Measurements from ENCODE around the gene PBX4.

Gene PBX4

DNA sequence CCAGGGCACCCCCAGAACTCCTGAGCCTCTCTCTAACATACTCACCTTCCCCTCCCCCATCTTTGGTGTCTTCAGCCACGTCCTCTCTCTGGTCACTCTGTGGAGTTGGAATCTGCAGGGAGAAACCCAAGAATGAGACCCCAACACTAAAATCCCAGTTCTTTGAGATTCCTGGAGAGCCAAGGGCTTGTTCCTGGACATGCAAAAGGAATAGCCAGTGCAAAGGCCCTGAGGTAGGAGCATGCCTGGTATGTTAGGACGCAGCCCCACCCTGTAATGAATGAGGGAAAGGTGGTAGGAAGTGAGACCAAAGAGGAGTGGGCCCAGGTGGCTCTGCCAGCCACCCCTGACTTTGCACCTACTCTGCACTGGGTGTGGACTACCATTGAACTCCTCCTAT, 11.9 kb upstream of the PBX4 start:
- TF ChIP-seq SUZ12 (IDR thresholded peaks at IDR 0.05; ENCODE audit: extremely low read depth, insufficient read depth, insufficient read length) = no peak
- TF ChIP-seq ZNF274 (IDR thresholded peaks at IDR 0.05; ENCODE audit: low read depth, low read length) = no peak
- TF ChIP-seq YY1 (IDR thresholded peaks at IDR 0.05; ENCODE audit: insufficient read depth, insufficient read length) = no peak
- Histone ChIP-seq H3K9me3 (ENCODE audit: insufficient read depth, low read length) (no peaks in the 10 kb centered on the region), H3K4me1 (ENCODE audit: insufficient read depth, insufficient read length) (peaks cover 14% of the 10 kb centered on the region), H3K4me3 (ENCODE audit: insufficient read length, low read depth) (no peak overlapping the region), H3K36me3 (ENCODE audit: insufficient read depth, insufficient read length, low read length) (peaks cover 57% of the 10 kb centered on the region), H3K27me3 (ENCODE audit: insufficient read depth, insufficient read length) (no peaks in the 10 kb centered on the region), H3K9ac (ENCODE audit: insufficient read length, low read depth) (no peak overlapping the region)
- DNase-seq (ENCODE audit: low read depth, low spot score) = no peak

DNA sequence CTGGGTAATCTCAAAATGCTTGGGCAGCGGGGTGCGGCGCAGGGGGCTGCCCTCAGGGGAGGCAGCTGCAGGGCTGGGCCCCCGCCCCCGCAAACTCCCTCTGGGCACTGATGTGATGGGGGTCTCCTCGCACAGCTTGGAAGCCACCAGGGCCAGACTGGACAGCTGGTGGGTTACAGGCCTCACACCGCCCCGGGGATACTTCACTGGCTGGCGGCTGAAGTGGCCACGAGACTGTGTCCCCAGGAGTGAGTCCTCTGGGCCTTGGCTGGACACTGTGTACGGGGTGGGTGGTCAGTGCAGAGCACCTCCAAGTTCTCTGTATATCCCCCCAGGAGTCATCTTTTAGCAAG, 11.6 kb upstream of the PBX4 start:
- TF ChIP-seq YY1 (IDR thresholded peaks at IDR 0.05; ENCODE audit: insufficient read depth, insufficient read length) (no peak), SUZ12 (IDR thresholded peaks at IDR 0.05; ENCODE audit: extremely low read depth, insufficient read depth, insufficient read length) (no peak), ZNF274 (IDR thresholded peaks at IDR 0.05; ENCODE audit: low read depth, low read length) (no peak)
- no peaks in the 10 kb centered on the region for H3K9me3 ChIP-seq (ENCODE audit: insufficient read depth, low read length)
- DNase-seq (ENCODE audit: low read depth, low spot score) = no peak
- H3K36me3 ChIP-seq (ENCODE audit: insufficient read depth, insufficient read length, low read length) = peaks cover 56% of the 10 kb centered on the region
- no peak overlapping the region for H3K9ac ChIP-seq (ENCODE audit: insufficient read length, low read depth)
- H3K4me3 ChIP-seq (ENCODE audit: insufficient read length, low read depth) = no peak overlapping the region
- no peaks in the 10 kb centered on the region for H3K27me3 ChIP-seq (ENCODE audit: insufficient read depth, insufficient read length)
- peaks cover 14% of the 10 kb centered on the region for H3K4me1 ChIP-seq (ENCODE audit: insufficient read depth, insufficient read length)

DNA sequence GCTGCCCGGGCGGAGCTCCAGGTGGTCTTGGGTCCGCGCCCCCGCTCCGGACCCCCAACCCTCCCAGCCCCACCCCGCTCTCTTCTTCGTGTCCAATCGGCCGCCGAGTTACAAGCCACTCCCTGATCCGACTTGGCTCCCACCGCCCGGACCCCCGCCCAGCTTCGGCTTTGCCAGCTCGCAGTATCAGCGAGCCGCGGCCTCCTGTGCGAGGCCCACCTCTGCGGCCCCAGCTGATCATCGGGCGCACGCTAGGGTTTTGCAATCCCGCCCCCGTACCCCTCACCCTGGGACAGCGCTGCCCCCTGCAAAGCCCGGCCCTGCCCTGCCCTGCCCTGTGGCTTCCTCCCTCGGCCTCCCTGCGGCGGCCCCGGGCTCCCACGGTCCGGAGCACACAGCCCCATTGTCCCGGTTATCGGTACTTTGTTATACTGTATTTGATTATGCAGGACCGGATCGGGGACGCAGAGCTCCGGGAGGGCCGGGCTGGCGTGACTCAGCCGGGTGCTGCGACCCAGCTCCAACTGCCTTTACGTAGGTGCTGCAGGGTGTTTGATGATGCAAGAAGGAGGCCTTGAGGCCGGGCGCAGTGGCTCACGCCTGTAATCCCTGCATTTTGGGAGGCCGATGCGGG, 10.1 kb upstream of the PBX4 start:
- Histone ChIP-seq H3K4me3 (ENCODE audit: insufficient read length, low read depth) (peak overlapping the region; percentile 73), H3K9ac (ENCODE audit: insufficient read length, low read depth) (peak overlapping the region; percentile 87), H3K9me3 (ENCODE audit: insufficient read depth, low read length) (no peaks in the 10 kb centered on the region), H3K36me3 (ENCODE audit: insufficient read depth, insufficient read length, low read length) (peaks cover 55% of the 10 kb centered on the region), H3K27me3 (ENCODE audit: insufficient read depth, insufficient read length) (no peaks in the 10 kb centered on the region), H3K4me1 (ENCODE audit: insufficient read depth, insufficient read length) (peaks cover 14% of the 10 kb centered on the region)
- TF ChIP-seq ZNF274 (IDR thresholded peaks at IDR 0.05; ENCODE audit: low read depth, low read length) (no peak), YY1 (IDR thresholded peaks at IDR 0.05; ENCODE audit: insufficient read depth, insufficient read length) (no peak), SUZ12 (IDR thresholded peaks at IDR 0.05; ENCODE audit: extremely low read depth, insufficient read depth, insufficient read length) (no peak)
- DNase-seq (ENCODE audit: low read depth, low spot score) = peak; percentile 78

DNA sequence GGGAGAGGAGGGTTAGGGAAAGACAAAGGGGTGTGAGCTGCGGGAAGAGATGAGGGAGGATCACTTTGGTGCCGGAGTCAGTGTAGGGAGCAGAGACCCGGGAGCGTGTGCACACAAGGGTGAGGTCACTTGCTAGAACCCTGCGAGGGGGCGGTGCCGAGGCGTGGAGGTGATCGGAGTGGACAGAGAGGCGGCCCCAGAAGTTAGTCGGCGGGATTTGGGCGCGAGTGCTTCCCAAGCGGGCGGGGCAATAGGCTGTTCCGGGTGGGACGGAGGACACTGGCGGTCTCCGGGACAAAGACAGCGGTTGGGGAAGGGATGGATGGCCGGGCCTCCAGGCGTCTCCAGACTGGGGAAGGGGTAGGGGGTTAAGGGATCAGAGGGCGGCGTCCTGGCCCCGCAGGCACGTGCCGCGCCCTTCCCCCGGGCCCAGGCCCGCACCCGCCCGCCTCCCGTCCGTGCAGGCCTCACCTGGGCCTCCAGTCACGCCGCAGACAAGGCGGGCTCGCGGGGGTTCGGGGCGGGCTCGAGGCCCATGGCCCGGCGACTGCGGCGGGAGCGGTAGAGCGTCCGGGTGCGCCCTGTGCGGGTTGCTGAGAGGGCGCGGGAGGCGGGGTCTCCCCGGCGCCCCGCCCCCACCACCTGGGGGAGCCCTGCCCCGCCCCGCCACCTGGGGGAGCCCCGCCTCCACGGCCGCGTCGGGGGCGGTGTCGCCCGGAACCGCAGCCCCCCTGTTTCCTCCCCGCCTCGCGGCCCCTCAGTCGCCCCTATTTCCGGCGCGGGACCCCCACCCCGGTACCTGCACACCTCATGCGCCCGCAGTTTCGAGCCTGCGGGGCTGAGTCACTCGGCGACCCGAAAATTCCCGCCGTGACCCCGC, 9.4 kb upstream of the PBX4 start, which contains the start of gene LPAR2:
Gene LPAR2 (minus strand): TSS at position 600 of the 880 bp plus-strand sequence. CDS start 945 bp downstream, outside the sequence.
- DNase-seq (ENCODE audit: low read depth, low spot score) = no peak

DNA sequence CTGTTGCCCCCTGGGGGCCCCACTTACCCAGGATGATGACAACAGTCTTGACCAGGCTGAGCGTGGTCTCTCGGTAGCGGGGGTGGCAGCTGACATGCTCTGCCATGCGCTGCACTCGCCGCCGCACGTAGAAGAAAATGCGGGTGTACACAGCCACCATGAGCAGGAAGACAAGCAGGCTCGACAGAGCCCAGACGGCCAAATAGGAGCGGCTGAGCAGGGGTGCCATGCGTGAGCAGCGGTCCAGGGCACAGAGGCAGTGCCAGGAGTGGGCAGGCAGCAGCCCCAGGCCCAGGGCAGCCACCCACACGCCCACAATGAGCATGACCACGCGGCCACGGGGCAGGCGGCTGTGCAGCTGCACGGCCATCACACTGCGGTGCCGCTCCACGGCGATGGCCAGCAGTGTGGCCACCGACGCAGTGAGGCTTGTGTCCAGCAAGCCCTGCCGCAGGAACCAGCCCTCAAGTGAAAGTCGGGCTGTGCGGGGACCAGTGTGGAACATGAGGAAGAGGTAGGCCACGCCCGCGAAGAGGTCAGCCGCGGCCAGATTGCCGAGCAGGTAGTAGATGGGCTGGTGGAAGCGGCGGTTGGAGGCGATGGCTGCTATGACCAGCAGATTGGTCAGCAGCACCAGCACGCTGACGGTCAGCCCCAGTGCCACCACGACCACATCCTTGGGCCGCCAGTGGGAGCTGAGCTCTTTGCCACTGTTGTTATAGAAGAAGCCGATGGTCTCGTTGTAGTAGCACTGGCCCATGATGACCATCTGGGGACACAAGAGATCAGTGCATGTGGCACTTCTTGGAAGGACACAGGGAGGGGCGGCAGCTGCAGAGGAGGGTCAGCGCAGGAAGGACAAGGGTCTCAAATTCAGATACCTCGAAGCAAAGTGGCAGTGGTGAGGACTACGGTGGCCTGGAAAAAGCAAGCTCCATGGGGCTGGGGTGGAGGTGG, 8.3 kb upstream of the PBX4 start:
- Histone ChIP-seq H3K9ac (ENCODE audit: insufficient read length, low read depth) (peak overlapping the region; percentile 89), H3K27me3 (ENCODE audit: insufficient read depth, insufficient read length) (no peaks in the 10 kb centered on the region), H3K4me3 (ENCODE audit: insufficient read length, low read depth) (peak overlapping the region; percentile 73), H3K9me3 (ENCODE audit: insufficient read depth, low read length) (no peaks in the 10 kb centered on the region), H3K4me1 (ENCODE audit: insufficient read depth, insufficient read length) (peaks cover 14% of the 10 kb centered on the region), H3K36me3 (ENCODE audit: insufficient read depth, insufficient read length, low read length) (peaks cover 56% of the 10 kb centered on the region)
- no peak for TF ChIP-seq YY1 (IDR thresholded peaks at IDR 0.05; ENCODE audit: insufficient read depth, insufficient read length)
- no peak for TF ChIP-seq ZNF274 (IDR thresholded peaks at IDR 0.05; ENCODE audit: low read depth, low read length)
- no peak for TF ChIP-seq SUZ12 (IDR thresholded peaks at IDR 0.05; ENCODE audit: extremely low read depth, insufficient read depth, insufficient read length)
- DNase-seq (ENCODE audit: low read depth, low spot score) = no peak

More for the DNA sequence above, 9.4 kb upstream of the PBX4 start, which contains the start of gene LPAR2:
- Histone ChIP-seq H3K4me3 (ENCODE audit: insufficient read length, low read depth) (peak within 1 kb of the TSS; percentile 73), H3K36me3 (ENCODE audit: insufficient read depth, insufficient read length, low read length) (peaks cover 57% of the 10 kb centered on the region), H3K4me1 (ENCODE audit: insufficient read depth, insufficient read length) (peaks cover 14% of the 10 kb centered on the region), H3K9me3 (ENCODE audit: insufficient read depth, low read length) (no peaks in the 10 kb centered on the region), H3K9ac (ENCODE audit: insufficient read length, low read depth) (peak within 1 kb of the TSS; percentile 89), H3K27me3 (ENCODE audit: insufficient read depth, insufficient read length) (no peaks in the 10 kb centered on the region)
- TF ChIP-seq SUZ12 (IDR thresholded peaks at IDR 0.05; ENCODE audit: extremely low read depth, insufficient read depth, insufficient read length) = no peak
- TF ChIP-seq ZNF274 (IDR thresholded peaks at IDR 0.05; ENCODE audit: low read depth, low read length) = no peak
- no peak for TF ChIP-seq YY1 (IDR thresholded peaks at IDR 0.05; ENCODE audit: insufficient read depth, insufficient read length)

DNA sequence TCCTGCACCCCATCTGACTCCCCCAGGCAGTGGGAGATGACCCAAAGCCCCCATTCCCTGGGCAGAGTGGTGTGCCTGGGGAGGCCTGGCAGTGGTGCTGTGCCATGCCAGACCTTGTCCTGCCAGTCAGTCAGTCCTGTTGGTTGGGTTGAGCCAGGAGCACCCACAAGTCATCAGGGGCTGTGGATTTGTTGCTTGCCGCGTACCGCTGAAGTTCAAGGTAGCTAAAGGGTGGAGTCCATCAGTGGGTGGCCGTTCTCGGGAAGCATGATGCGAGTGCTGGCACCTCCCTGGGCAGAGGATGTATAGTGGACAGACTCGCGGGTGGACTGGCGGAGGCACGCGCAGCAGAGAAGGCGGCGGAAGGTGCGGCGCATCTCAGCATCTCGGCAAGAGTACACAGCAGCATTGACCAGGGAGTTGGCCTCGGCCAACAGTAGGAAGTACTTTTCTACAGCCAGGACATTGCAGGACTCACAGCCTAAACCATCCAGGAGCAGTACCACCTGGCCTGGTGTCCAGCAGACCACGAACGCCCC, 5.6 kb upstream of the PBX4 start:
- H3K4me3 ChIP-seq (ENCODE audit: insufficient read length, low read depth) = no peak overlapping the region
- H3K9ac ChIP-seq (ENCODE audit: insufficient read length, low read depth) = no peak overlapping the region
- peaks cover 44% of the 10 kb centered on the region for H3K36me3 ChIP-seq (ENCODE audit: insufficient read depth, insufficient read length, low read length)
- no peak for TF ChIP-seq YY1 (IDR thresholded peaks at IDR 0.05; ENCODE audit: insufficient read depth, insufficient read length)
- no peak for TF ChIP-seq SUZ12 (IDR thresholded peaks at IDR 0.05; ENCODE audit: extremely low read depth, insufficient read depth, insufficient read length)
- no peak for TF ChIP-seq ZNF274 (IDR thresholded peaks at IDR 0.05; ENCODE audit: low read depth, low read length)
- H3K4me1 ChIP-seq (ENCODE audit: insufficient read depth, insufficient read length) = peaks cover 11% of the 10 kb centered on the region
- no peaks in the 10 kb centered on the region for H3K9me3 ChIP-seq (ENCODE audit: insufficient read depth, low read length)
- DNase-seq (ENCODE audit: low read depth, low spot score) = no peak
- H3K27me3 ChIP-seq (ENCODE audit: insufficient read depth, insufficient read length) = no peaks in the 10 kb centered on the region

Data from NT2/D1 (cell line).